Measurements from ENCODE around the gene CNIH4.
"Not testable (repeated sequence)": the region's sequence is repeated elsewhere in the genome, so short reads cannot be mapped to it uniquely, and the experiment has no call there.

Gene CNIH4

GRCh38 chr1:224352436-224353085, 4.1 kb upstream of the CNIH4 start:
- DNase-seq: not testable (repeated sequence)

DNA sequence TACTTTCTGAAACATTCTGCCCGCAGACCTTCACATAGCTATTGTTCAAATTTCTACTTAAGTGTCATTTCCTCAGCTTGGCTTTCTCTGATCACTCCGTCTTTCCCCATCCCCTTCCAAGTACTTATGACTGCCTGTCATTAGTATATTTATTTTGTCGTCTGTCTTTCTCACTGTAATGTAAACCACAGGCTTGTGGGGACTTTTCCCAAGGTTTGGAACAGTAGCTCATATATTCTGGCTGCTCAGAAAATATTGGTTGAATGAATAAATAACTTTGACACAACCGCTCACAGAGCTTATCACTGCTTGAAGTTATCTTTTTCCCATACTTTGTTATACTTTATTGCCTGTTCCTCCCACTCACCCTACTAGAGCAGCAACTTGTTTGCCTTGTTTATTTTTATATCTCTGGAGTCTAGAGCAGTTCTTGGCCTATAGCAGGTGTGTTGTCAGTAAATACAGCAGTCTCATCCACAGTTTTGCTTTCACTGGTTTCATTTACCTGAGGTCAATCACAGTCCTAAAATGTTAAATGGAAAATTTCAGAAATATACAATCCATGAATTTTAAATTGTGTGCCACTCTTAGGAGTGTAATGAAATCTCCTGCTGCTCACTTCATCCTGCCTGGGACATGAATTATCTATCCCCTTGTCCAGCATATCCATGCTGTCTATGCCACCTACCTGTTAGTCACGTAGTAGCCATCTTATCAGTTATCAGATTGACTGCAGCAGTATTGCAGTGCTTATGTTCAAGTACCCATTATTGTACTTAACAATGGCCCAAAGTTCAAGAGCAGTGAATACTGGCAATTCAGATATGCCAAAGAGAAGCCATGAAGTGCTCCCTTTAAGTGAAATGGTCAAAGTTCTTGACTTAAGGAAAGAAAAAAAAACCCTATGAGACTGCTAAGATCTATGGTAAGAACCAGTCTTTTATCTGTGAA, 2.4 kb upstream of the CNIH4 start:
- DNase-seq: no peak

DNA sequence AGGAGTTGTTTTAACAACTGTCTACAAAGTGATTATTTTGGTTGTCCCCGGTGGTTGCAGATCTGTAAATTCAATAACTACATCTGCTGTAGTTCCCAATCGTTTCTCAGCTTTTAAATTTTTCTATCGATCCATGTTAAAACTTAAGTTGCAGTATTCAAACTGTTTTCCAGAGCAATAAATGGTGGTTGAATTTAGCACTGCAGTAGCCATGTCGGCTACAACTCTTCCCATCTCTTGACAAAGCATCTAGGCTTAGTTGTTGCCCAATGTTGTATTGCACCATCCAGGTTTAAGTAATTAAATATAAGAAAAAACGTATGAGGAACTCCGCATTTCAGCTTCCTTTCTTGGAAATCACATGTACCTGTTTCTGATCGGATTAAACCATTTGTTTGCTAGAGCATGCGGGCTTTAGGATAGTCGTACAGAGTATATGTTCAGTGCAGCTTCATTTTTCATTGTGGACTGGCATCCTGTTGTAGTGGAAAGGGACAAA, 996 bp downstream of the CNIH4 start:
- DNase-seq: no peak

GRCh38 chr1:224358237-224358636, 1.6 kb downstream of the CNIH4 start:
- DNase-seq: no peak

- no peak for DNase-seq
Observed at GRCh38 chr1:224359207-224359606, 2.5 kb downstream of the CNIH4 start.

DNA sequence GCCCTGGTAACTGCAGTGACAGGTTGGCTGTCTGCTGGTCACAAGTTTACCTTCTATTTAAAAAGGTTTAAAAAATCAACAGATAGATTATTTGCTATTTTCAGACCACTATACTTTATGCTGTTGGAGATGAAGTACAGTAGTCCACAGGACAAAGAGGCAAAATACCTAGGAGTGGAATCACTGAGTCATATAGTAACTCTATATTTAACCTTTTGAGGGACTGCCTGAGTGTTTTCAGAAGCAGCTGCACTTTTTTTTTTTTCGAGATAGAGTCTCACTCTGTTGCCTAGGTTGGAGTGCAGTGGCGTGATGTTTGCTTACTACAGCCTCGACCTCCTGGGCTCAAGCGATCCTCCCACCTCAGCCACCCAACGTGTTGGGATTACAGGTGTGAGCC, 11.7 kb downstream of the CNIH4 start:
- DNase-seq: no peak

- no peak for DNase-seq
Observed at GRCh38 chr1:224373008-224373590, 16.4 kb downstream of the CNIH4 start.

GRCh38 chr1:224375059-224375458, 18.4 kb downstream of the CNIH4 start:
- no peak for DNase-seq

GRCh38 chr1:224377676-224378006, 21.0 kb downstream of the CNIH4 start:
- DNase-seq: no peak

- DNase-seq: no peak
Observed at GRCh38 chr1:224378855-224379631, 22.4 kb downstream of the CNIH4 start.

DNA sequence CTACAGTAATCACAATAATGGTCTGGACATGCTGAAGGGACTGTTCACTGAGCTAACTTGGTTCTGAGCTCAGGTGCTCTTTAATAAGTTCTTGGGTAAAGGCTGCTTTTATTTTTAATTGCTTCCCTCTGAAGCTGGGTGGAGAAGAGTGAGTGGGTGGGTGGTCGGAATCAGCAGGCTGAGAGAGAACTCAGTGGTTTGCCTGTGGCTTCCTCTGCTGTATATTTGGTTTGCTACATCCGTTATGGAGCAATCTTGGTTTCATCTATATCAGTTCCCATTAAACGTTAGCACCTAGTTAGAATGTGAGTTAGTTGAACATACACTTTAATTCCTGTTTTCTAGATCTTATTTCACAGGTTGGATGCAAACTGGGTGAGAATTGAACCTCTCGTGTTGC, 23.3 kb downstream of the CNIH4 start:
- DNase-seq: no peak

- no peak for DNase-seq
Observed at GRCh38 chr1:224381880-224382548, 25.3 kb downstream of the CNIH4 start.

DNA sequence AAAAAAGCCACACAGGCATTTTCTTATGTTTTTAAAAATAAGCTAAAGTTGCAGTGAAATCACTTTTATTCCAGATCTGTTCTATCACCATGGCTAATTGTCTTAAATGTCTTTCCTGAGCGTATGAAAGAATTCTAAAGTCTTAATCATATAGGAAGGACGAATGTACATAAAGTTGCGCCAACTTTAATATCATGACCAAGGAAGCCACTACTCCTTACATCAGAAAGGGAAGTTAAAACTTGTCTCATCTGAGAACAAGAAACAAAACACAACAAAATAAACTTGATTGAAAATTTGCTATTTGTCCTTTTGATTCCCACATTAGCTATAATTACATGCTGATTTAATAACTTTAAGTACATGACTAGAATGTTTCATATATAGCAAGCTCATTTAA, 26.5 kb downstream of the CNIH4 start:
- no peak for DNase-seq

- no peak for DNase-seq
Observed at GRCh38 chr1:224387302-224387912, 30.7 kb downstream of the CNIH4 start.

GRCh38 chr1:224387943-224388342, 31.3 kb downstream of the CNIH4 start:
- DNase-seq: no peak

DNA sequence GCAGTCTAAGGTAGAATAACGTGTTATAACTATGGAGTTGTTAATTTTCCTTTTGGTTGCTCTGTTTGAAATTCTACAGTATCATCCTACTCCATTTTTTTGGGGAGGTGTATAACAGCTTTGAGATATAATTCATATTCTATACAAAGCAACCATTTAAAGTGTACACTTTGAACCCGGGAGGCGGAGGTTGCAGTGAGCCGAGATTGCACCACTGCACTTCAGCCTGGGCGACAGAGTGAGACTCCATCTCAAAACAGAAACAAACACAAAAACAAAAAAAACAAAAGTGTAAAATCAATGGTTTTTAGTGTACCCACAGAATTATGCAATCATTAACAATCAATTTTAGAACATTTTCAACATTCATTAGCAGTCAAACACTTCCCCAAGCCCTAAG, 33.8 kb downstream of the CNIH4 start:
- no peak for DNase-seq

DNA sequence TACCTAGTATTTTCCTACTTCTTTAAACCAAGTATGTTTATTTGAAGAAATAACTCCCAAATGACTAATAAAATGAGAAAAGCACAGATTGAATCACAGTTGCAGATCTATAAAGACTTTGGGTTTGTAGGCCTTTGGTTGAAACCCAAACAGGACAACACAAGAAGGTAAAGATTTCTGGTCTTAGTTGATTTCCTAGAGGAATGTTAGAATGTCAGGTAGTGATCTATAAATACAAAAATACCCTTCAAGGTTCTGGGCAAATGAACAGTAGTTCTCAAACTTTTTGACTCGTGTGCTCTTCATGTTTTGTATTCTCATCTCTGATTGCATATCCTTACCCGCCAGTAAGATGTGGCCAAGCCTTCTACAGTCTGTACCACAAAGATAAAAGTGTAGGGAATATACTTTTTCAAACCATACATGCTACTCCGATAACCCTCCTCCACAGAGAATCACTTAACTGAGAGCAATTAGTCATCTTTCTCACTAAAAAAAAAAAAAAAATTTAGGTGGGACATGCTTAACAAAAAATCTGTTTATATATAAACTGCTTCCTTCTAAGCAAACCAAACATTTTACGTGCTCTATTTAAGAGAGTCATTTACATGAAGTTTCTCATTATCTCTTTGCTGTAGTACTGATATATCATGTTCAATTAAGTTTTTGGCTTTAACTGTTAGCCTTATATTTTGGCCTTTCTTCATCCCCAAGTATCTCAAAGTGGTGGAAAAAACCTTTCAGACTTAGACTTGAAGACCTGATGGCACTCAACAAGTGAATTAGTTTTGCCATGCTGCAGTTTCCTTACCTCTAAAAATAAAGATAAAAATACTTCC, 36.0 kb downstream of the CNIH4 start:
- DNase-seq: no peak

- no peak for DNase-seq
Observed at GRCh38 chr1:224393294-224393693, 36.6 kb downstream of the CNIH4 start.

GRCh38 chr1:224399887-224400286, 43.2 kb downstream of the CNIH4 start:
- DNase-seq: no peak

- DNase-seq: no peak
Observed at GRCh38 chr1:224402472-224403036, 45.9 kb downstream of the CNIH4 start.

Data from NCI-H526 treated with DMSO at 0.1 percent for 48 hours (cell line).